ENCODE data around the gene GAPDHS. TPM values are rescaled to one million over a fixed set of nuclear protein-coding genes. Genes with fewer than 3 reads are reported as not detected.

GAPDHS gene
- total and polyA plus RNA-seq, 2 of the 4 experiments (the other 2 are of a cell fraction) = not detected

DNA sequence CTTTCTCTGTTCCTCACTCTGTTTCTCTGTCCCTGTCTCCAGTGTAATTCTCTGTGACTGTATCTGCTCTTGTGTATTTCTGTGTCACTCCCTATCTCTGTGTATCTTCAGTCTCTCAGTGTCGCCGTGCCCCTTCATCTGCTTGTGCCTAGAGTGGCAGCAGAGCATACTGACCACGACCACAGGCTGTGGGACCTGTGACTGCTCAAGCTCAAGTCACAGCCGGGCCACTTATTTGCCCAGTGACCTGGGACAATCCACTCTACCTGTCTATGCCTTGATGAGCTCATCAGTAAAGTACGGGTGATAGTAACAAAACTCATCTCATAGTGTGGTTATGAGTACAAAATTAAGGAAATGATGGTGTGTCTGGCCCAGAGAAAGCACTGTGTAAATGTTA lies 20.8 kb downstream of the GAPDHS start:
- ChIA-PET CTCF (no interaction called here), POLR2A (ENCODE audit: unreplicated experiment) (no interaction called here)
- Histone ChIP-seq H2AK9ac (replicated peaks; ENCODE audit: low read depth, low read length, poor library complexity) (no peak overlapping the region), H2BK15ac (ENCODE audit: low read depth, low read length) (no peak overlapping the region), H3K56ac (ENCODE audit: extremely low read depth, insufficient read depth, low read length) (no peak overlapping the region), H3K14ac (replicated peaks; ENCODE audit: low read depth, low read length) (no peak overlapping the region), H3K4ac (ENCODE audit: low read depth, low read length) (no peak overlapping the region), H2AFZ (replicated peaks; ENCODE audit: low read length, poor library complexity) (no peak overlapping the region), H2BK5ac (ENCODE audit: low read depth, low read length, poor library complexity, severe bottlenecking) (no peak overlapping the region), H3K9me1 (ENCODE audit: insufficient read depth, low read length) (0 out of 2 replicates have a peak, but pooled peaks cover 3% of the 10 kb centered on the region), H3K4me3 (ENCODE audit: insufficient read depth, low read depth, low read length) (no peak overlapping the region), H2BK20ac (ENCODE audit: low read depth, low read length) (no peak overlapping the region), H4K5ac (ENCODE audit: low read depth, low read length) (no peak overlapping the region), H3K4me1 (ENCODE audit: control insufficient read depth, insufficient read depth, low read length) (no peaks in the 10 kb centered on the region), H3K36me3 (ENCODE audit: control insufficient read depth, insufficient read depth, low read length) (peaks cover 2% of the 10 kb centered on the region; the same call in 1 of the 2 replicates), H4K8ac (ENCODE audit: low read depth in 2 of 2, low read length in 2 of 2) (no peak overlapping the region), H2AK5ac (ENCODE audit: low read depth, low read length) (no peak overlapping the region), H3K27ac (ENCODE audit: insufficient read depth, low read length) (no peak overlapping the region), H2BK120ac (ENCODE audit: low read depth, low read length) (no peak overlapping the region), H3K27me3 (ENCODE audit: control insufficient read depth, insufficient read depth, low read length) (peaks cover 27% of the 10 kb centered on the region), H3K23ac (ENCODE audit: low read depth, low read length) (no peak overlapping the region), H3K18ac (ENCODE audit: low read depth, low read length) (no peak overlapping the region), H3K9me3 (ENCODE audit: control insufficient read depth, insufficient read depth, low read length) (no peaks in the 10 kb centered on the region), H4K20me1 (ENCODE audit: insufficient read depth, low read length) (0 out of 2 replicates have a peak, but pooled peaks cover 6% of the 10 kb centered on the region), H3K79me1 (ENCODE audit: low read depth in 1 of 2, low read length in 2 of 2) (peaks cover 0 to 3% of the 10 kb centered on the region in 2 experiments; a peak in 2 of 4 replicates), H4K91ac (ENCODE audit: insufficient read depth, low read depth, low read length) (no peak overlapping the region), H3K4me2 (ENCODE audit: low read depth, low read length) (no peak overlapping the region), H3K9ac (ENCODE audit: low read depth, low read length) (no peak overlapping the region)
- no peak for DNase-seq
- dilution Hi-C loops (cut with HindIII; ENCODE audit: low sequenced_read_pairs, unreplicated experiment) (no loop called here), intact Hi-C loops (cut with micrococcal nuclease) (no loop called here), in situ Hi-C loops (cut with MboI; ENCODE audit: low sequenced_read_pairs) (no loop called here)
- BruUV-seq (replicated peaks) = no TSS peak
- no peak for TF ChIP-seq RCOR1 (IDR thresholded peaks at IDR 0.05; ENCODE audit: insufficient replicate concordance, low read length)
- no peak for TF ChIP-seq NFE2L2 (IDR thresholded peaks at IDR 0.05; ENCODE audit: low read depth, low read length)
- TF ChIP-seq MAFK (IDR thresholded peaks at IDR 0.05; ENCODE audit: low read depth, low read length) = no peak
- TF ChIP-seq BHLHE40 (IDR thresholded peaks at IDR 0.05; ENCODE audit: low read depth, low read length) = no peak
- TF ChIP-seq MXI1 (IDR thresholded peaks at IDR 0.05; ENCODE audit: borderline replicate concordance, low read depth, low read length) = no peak
- TF ChIP-seq FOS (IDR thresholded peaks at IDR 0.05; ENCODE audit: low read depth, low read length) = no peak
- TF ChIP-seq, protein P1, sequence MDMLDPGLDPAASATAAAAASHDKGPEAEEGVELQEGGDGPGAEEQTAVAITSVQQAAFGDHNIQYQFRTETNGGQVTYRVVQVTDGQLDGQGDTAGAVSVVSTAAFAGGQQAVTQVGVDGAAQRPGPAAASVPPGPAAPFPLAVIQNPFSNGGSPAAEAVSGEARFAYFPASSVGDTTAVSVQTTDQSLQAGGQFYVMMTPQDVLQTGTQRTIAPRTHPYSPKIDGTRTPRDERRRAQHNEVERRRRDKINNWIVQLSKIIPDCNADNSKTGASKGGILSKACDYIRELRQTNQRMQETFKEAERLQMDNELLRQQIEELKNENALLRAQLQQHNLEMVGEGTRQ (IDR thresholded peaks at IDR 0.05; ENCODE audit: low read depth, low read length) = no peak
- no peak for TF ChIP-seq SMC3 (IDR thresholded peaks at IDR 0.05; ENCODE audit: low read depth, low read length)
- TF ChIP-seq MAZ (IDR thresholded peaks at IDR 0.05; ENCODE audit: borderline replicate concordance, low read depth, low read length) = no peak
- TF ChIP-seq POLR2A (IDR thresholded peaks at IDR 0.05; ENCODE audit: low read depth, low read length) = no peak
- TF ChIP-seq CEBPB (IDR thresholded peaks at IDR 0.05; ENCODE audit: low read depth, low read length) = no peak
- TF ChIP-seq, protein P2, sequence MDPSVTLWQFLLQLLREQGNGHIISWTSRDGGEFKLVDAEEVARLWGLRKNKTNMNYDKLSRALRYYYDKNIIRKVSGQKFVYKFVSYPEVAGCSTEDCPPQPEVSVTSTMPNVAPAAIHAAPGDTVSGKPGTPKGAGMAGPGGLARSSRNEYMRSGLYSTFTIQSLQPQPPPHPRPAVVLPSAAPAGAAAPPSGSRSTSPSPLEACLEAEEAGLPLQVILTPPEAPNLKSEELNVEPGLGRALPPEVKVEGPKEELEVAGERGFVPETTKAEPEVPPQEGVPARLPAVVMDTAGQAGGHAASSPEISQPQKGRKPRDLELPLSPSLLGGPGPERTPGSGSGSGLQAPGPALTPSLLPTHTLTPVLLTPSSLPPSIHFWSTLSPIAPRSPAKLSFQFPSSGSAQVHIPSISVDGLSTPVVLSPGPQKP (IDR thresholded peaks at IDR 0.05; ENCODE audit: borderline replicate concordance, low read depth, low read length) = no peak
- TF ChIP-seq RFX5 (IDR thresholded peaks at IDR 0.05; ENCODE audit: low read depth, low read length) = no peak
- TF ChIP-seq, protein P3, sequence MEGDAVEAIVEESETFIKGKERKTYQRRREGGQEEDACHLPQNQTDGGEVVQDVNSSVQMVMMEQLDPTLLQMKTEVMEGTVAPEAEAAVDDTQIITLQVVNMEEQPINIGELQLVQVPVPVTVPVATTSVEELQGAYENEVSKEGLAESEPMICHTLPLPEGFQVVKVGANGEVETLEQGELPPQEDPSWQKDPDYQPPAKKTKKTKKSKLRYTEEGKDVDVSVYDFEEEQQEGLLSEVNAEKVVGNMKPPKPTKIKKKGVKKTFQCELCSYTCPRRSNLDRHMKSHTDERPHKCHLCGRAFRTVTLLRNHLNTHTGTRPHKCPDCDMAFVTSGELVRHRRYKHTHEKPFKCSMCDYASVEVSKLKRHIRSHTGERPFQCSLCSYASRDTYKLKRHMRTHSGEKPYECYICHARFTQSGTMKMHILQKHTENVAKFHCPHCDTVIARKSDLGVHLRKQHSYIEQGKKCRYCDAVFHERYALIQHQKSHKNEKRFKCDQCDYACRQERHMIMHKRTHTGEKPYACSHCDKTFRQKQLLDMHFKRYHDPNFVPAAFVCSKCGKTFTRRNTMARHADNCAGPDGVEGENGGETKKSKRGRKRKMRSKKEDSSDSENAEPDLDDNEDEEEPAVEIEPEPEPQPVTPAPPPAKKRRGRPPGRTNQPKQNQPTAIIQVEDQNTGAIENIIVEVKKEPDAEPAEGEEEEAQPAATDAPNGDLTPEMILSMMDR (conservative IDR thresholded peaks at IDR 0.05; ENCODE audit: low read depth, low read length) = no peak
- TF ChIP-seq RAD21 (IDR thresholded peaks at IDR 0.05; ENCODE audit: low read length) = no peak
- no CpG with 5 or more reads among the region's 5 CpGs for WGBS, 2 experiments (ENCODE audit: extremely low coverage in 2 of 2, insufficient read length in 1 of 2)
- ATAC-seq (ENCODE audit: low read depth) = no peak
